Rectal smooth muscle tissue (tissue), 1 donor: Measurements from ENCODE around the gene MRPL43.

ENCODE experiments used
- H3K27ac ChIP-seq: one replicate; pipeline ENCODE4 v1.7.0; 2013; ENCODE audit warnings: low read depth, low read length, inconsistent platforms
- H3K27me3 ChIP-seq: one replicate; pipeline ENCODE4 v1.7.0; 2013; ENCODE audit warnings: low read length; ENCODE audit not compliant: control insufficient read depth, insufficient read depth
- H3K36me3 ChIP-seq: one replicate; pipeline ENCODE4 v1.7.0; 2013; ENCODE audit warnings: low read length; ENCODE audit not compliant: control insufficient read depth, insufficient read depth
- H3K4me1 ChIP-seq: one replicate; pipeline ENCODE4 v1.7.0; 2013; ENCODE audit warnings: low read length; ENCODE audit not compliant: control insufficient read depth, insufficient read depth
- H3K4me3 ChIP-seq: one replicate; pipeline ENCODE4 v1.7.0; 2013; ENCODE audit warnings: low read length
- H3K9ac ChIP-seq: one replicate; pipeline ENCODE4 v1.7.0; 2013; ENCODE audit warnings: low read length

Gene MRPL43

GRCh38 chr10:101006593-101007098 is 19.3 kb upstream of the MRPL43 start:
- H3K4me1 ChIP-seq = peaks cover 20% of the 10 kb centered on the region
- peak overlapping the region; percentile 27 for H3K27ac ChIP-seq
- H3K27me3 ChIP-seq = no peaks in the 10 kb centered on the region
- no peak overlapping the region for H3K4me3 ChIP-seq
- H3K9ac ChIP-seq = no peak overlapping the region
- peaks cover 19% of the 10 kb centered on the region for H3K36me3 ChIP-seq

GRCh38 chr10:101005869-101006567 is 18.7 kb upstream of the MRPL43 start:
- H3K4me3 ChIP-seq = no peak overlapping the region
- peaks cover 19% of the 10 kb centered on the region for H3K36me3 ChIP-seq
- H3K27ac ChIP-seq = no peak overlapping the region
- peaks cover 26% of the 10 kb centered on the region for H3K4me1 ChIP-seq
- no peak overlapping the region for H3K9ac ChIP-seq
- no peaks in the 10 kb centered on the region for H3K27me3 ChIP-seq

- Histone ChIP-seq H3K36me3 (peaks cover 19% of the 10 kb centered on the region), H3K27ac (no peak overlapping the region), H3K4me3 (no peak overlapping the region), H3K4me1 (peaks cover 30% of the 10 kb centered on the region), H3K9ac (no peak overlapping the region), H3K27me3 (no peaks in the 10 kb centered on the region)
Observed at GRCh38 chr10:101005361-101005760, 18.1 kb upstream of the MRPL43 start.

GRCh38 chr10:101003639-101004206 is 16.4 kb upstream of the MRPL43 start:
- H3K27ac ChIP-seq = no peak overlapping the region
- H3K4me1 ChIP-seq = peaks cover 32% of the 10 kb centered on the region
- no peaks in the 10 kb centered on the region for H3K27me3 ChIP-seq
- peaks cover 19% of the 10 kb centered on the region for H3K36me3 ChIP-seq
- H3K4me3 ChIP-seq = no peak overlapping the region
- no peak overlapping the region for H3K9ac ChIP-seq

- Histone ChIP-seq H3K9ac (no peak overlapping the region), H3K27me3 (no peaks in the 10 kb centered on the region), H3K4me1 (peaks cover 31% of the 10 kb centered on the region), H3K4me3 (no peak overlapping the region), H3K27ac (peak overlapping the region; percentile 93), H3K36me3 (peaks cover 19% of the 10 kb centered on the region)
Observed at GRCh38 chr10:101002456-101002855, 15.2 kb upstream of the MRPL43 start.

GRCh38 chr10:101001659-101002035 is 14.3 kb upstream of the MRPL43 start:
- H3K36me3 ChIP-seq = peaks cover 19% of the 10 kb centered on the region
- peaks cover 27% of the 10 kb centered on the region for H3K4me1 ChIP-seq
- no peaks in the 10 kb centered on the region for H3K27me3 ChIP-seq
- peak overlapping the region; percentile 11 for H3K4me3 ChIP-seq
- H3K9ac ChIP-seq = peak overlapping the region; percentile 3
- H3K27ac ChIP-seq = peak overlapping the region; percentile 93

- peak overlapping the region; percentile 76 for H3K4me3 ChIP-seq
- no peaks in the 10 kb centered on the region for H3K27me3 ChIP-seq
- H3K27ac ChIP-seq = peak overlapping the region; percentile 93
- peaks cover 16% of the 10 kb centered on the region for H3K36me3 ChIP-seq
- peak overlapping the region; percentile 79 for H3K9ac ChIP-seq
- H3K4me1 ChIP-seq = peaks cover 30% of the 10 kb centered on the region
Observed at GRCh38 chr10:101000915-101001658, 13.8 kb upstream of the MRPL43 start.

GRCh38 chr10:101000127-101000914 is 13.0 kb upstream of the MRPL43 start:
- Histone ChIP-seq H3K4me1 (peaks cover 30% of the 10 kb centered on the region), H3K36me3 (peaks cover 15% of the 10 kb centered on the region), H3K9ac (peak overlapping the region; percentile 79), H3K4me3 (peak overlapping the region; percentile 76), H3K27ac (peak overlapping the region; percentile 93), H3K27me3 (no peaks in the 10 kb centered on the region)

- Histone ChIP-seq H3K27ac (peak within 1 kb of the TSS; percentile 93), H3K4me1 (peaks cover 30% of the 10 kb centered on the region), H3K9ac (peak within 1 kb of the TSS; percentile 79), H3K4me3 (peak within 1 kb of the TSS; percentile 79), H3K27me3 (no peaks in the 10 kb centered on the region), H3K36me3 (peaks cover 10% of the 10 kb centered on the region)
Observed at GRCh38 chr10:100999742-101000126, 12.4 kb upstream of the MRPL43 start, which contains the start of gene LZTS2. TSS of gene LZTS2 (plus strand) at chr10:100999808. CDS start at chr10:101002539, 2,731 bp downstream.

- H3K4me1 ChIP-seq = peaks cover 30% of the 10 kb centered on the region
- no peaks in the 10 kb centered on the region for H3K27me3 ChIP-seq
- peak overlapping the region; percentile 93 for H3K27ac ChIP-seq
- H3K9ac ChIP-seq = peak overlapping the region; percentile 68
- peak overlapping the region; percentile 79 for H3K4me3 ChIP-seq
- peaks cover 10% of the 10 kb centered on the region for H3K36me3 ChIP-seq
Observed at GRCh38 chr10:100998991-100999741, 11.9 kb upstream of the MRPL43 start.

GRCh38 chr10:100998183-100998990 is 11.1 kb upstream of the MRPL43 start:
- peak overlapping the region; percentile 93 for H3K27ac ChIP-seq
- H3K9ac ChIP-seq = peak overlapping the region; percentile 59
- peaks cover 30% of the 10 kb centered on the region for H3K4me1 ChIP-seq
- H3K36me3 ChIP-seq = peaks cover 5% of the 10 kb centered on the region
- H3K27me3 ChIP-seq = no peaks in the 10 kb centered on the region
- peak overlapping the region; percentile 79 for H3K4me3 ChIP-seq
